AG04450 (cell line): ENCODE measurements around the gene RTN4. TPM values are rescaled to one million over a fixed set of nuclear protein-coding genes. Genes with fewer than 3 reads are reported as not detected.

Experiments used
- CTCF ChIA-PET: fragments of 300-600, 350-600 bp; formaldehyde crosslinking; extraction: SDS; loops from one replicate; lab custom pipeline; 2022; ENCODE audit warnings: antibody characterized with exemption, inconsistent platforms; lab: Charles Lee
- POLR2A ChIA-PET: fragments of 350-600 bp; formaldehyde crosslinking; extraction: SDS; loops from one replicate; lab custom pipeline; 2021; ENCODE audit warnings: antibody characterized with exemption, inconsistent platforms; lab: Yijun Ruan, JAX
- DNase-seq: peaks from one replicate; pipeline ENCODE4 v3.0.0-alpha.2; 2011; ENCODE audit warnings: low read depth, low spot score
- H3K27ac ChIP-seq: one replicate; pipeline ENCODE4 v1.5.1; 2012; ENCODE audit warnings: low read depth, low read length, control low read depth
- H3K27me3 ChIP-seq: one replicate; pipeline ENCODE4 v1.6.0; 2012; ENCODE audit warnings: low read length; ENCODE audit not compliant: control insufficient read depth, insufficient read depth
- H3K4me3 ChIP-seq: 2 replicates; pipeline ENCODE4 v1.5.1; 2011; ENCODE audit warnings: mild to moderate bottlenecking, low read depth, low read length, control low read depth
- H3K9me3 ChIP-seq: 2 replicates; pipeline ENCODE4 v1.5.1; 2012; ENCODE audit warnings: low read length; ENCODE audit not compliant: control insufficient read depth, insufficient read depth
- polyA plus RNA-seq: library from polyadenylated mRNA; depleted of rRNA; stranded (reverse); fragments of >200 nt; gene quantifications from 2 replicates; pipeline ENCODE4 v1.2.3, GENCODE V29; 2011
- TF ChIP-seq, protein P1 (sequence below): IDR thresholded peaks from 2 replicates; pipeline ENCODE4 v1.5.1; 2011; ENCODE audit warnings: low read depth, low read length, control low read depth, inconsistent platforms

RTN4 gene
- polyA plus RNA-seq, 1 experiment: 668 TPM

- H3K27me3 ChIP-seq: no peaks in the 10 kb centered on the region
- POLR2A ChIA-PET: no interaction called here
- H3K27ac ChIP-seq: no peak overlapping the region
Measured at GRCh38 chr2:55019526-55020258, 30.6 kb downstream of the RTN4 start.

DNA sequence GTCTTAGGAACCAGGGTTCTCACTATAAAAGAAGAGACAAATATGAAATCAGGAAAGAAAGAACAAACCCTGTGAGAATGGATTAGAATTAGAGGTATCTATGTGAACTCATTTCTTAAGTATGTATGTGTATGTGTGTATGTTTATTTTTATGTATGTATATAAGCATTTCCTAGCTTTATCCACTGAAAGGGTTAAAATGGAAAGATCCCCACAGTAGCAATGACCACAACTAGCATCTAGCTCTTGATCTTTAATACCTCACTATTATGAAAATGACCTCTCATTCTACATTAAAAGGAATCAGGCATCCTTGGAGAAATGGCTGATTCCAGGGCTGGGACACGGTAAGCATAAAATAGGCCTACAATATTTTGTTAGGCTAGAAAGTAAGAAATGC lies 31.6 kb downstream of the RTN4 start:
- ChIA-PET POLR2A (interaction anchor here (1.1 kb wide), 1 partner anchor 89 kb away, joined by 4 read pairs; no protein-coding TSS in a partner anchor), CTCF (interaction anchor here (1.0 to 1.9 kb wide), 5 partner anchors 19 to 156 kb away, joined by 3 to 6 read pairs (median 3); no protein-coding TSS in a partner anchor)
- H3K9me3 ChIP-seq: no peaks in the 10 kb centered on the region
- H3K27me3 ChIP-seq: no peaks in the 10 kb centered on the region
- no peak overlapping the region for H3K4me3 ChIP-seq
- no peak for DNase-seq
- TF ChIP-seq, protein P1, sequence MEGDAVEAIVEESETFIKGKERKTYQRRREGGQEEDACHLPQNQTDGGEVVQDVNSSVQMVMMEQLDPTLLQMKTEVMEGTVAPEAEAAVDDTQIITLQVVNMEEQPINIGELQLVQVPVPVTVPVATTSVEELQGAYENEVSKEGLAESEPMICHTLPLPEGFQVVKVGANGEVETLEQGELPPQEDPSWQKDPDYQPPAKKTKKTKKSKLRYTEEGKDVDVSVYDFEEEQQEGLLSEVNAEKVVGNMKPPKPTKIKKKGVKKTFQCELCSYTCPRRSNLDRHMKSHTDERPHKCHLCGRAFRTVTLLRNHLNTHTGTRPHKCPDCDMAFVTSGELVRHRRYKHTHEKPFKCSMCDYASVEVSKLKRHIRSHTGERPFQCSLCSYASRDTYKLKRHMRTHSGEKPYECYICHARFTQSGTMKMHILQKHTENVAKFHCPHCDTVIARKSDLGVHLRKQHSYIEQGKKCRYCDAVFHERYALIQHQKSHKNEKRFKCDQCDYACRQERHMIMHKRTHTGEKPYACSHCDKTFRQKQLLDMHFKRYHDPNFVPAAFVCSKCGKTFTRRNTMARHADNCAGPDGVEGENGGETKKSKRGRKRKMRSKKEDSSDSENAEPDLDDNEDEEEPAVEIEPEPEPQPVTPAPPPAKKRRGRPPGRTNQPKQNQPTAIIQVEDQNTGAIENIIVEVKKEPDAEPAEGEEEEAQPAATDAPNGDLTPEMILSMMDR: no peak
- H3K27ac ChIP-seq: no peak overlapping the region

More at GRCh38 chr2:55019526-55020258, 30.6 kb downstream of the RTN4 start:
- TF ChIP-seq, protein P1: no peak
- CTCF ChIA-PET: interaction anchor here (1.2 to 1.9 kb wide), 4 partner anchors 29 to 155 kb away, joined by 3 to 6 read pairs (median 4); no protein-coding TSS in a partner anchor
- Histone ChIP-seq H3K9me3 (no peaks in the 10 kb centered on the region), H3K4me3 (no peak overlapping the region)
- DNase-seq: no peak

GRCh38 chr2:55017880-55018279 lies 32.4 kb downstream of the RTN4 start:
- Histone ChIP-seq H3K27me3 (no peaks in the 10 kb centered on the region), H3K27ac (no peak overlapping the region), H3K4me3 (no peak overlapping the region), H3K9me3 (no peaks in the 10 kb centered on the region)
- ChIA-PET CTCF (interaction anchor here (1.4 to 1.9 kb wide), 2 partner anchors 18 to 30 kb away, joined by 3 to 6 read pairs; no protein-coding TSS in a partner anchor), POLR2A (interaction anchor here (1.1 kb wide), 1 partner anchor 90 kb away, joined by 4 read pairs; no protein-coding TSS in a partner anchor)
- TF ChIP-seq, protein P1: no peak
- DNase-seq: no peak

DNA sequence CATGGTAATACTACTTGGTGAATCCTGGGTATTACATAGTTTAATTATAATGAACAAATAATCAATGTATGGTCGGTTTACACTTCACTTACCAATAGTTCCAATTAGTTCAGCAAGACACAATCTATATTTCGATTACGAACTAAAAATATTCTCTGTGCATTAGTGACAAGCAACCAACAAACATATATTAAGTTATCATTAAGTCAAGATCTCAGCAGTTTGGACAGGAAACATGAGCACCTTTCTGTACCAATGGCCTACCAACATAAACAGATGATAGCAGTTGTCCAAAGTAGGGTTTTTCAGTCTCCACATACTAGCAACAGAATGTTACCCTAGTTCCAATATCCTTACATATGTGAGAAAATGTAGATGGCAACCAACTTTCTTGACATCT lies 32.8 kb downstream of the RTN4 start:
- TF ChIP-seq, protein P1: no peak
- no peaks in the 10 kb centered on the region for H3K9me3 ChIP-seq
- H3K27ac ChIP-seq: no peak overlapping the region
- no peak overlapping the region for H3K4me3 ChIP-seq
- no peak for DNase-seq
- POLR2A ChIA-PET: interaction anchor here (1.1 kb wide), 1 partner anchor 90 kb away, joined by 4 read pairs; no protein-coding TSS in a partner anchor
- no peaks in the 10 kb centered on the region for H3K27me3 ChIP-seq
- CTCF ChIA-PET: no interaction called here
